8988T (cell line): ENCODE measurements around the gene CNTNAP2.
"Not testable (repeated sequence)": the region's sequence is repeated elsewhere in the genome, so short reads cannot be mapped to it uniquely, and the experiment has no call there.

Experiments
- DNase-seq: peaks from one replicate; pipeline ENCODE4 v3.0.0; 2011

The CNTNAP2 gene

GRCh38 chr7:148445260-148446044 is 2328.9 kb downstream of the CNTNAP2 start:
- DNase-seq: no peak

GRCh38 chr7:148447221-148447849 is 2330.7 kb downstream of the CNTNAP2 start:
- no peak for DNase-seq

GRCh38 chr7:148451526-148451925 is 2334.9 kb downstream of the CNTNAP2 start:
- DNase-seq: not testable (repeated sequence)

GRCh38 chr7:148456351-148456750 is 2339.8 kb downstream of the CNTNAP2 start:
- no peak for DNase-seq

GRCh38 chr7:148457310-148457921 is 2340.8 kb downstream of the CNTNAP2 start:
- DNase-seq: no peak

- DNase-seq: no peak
Observed at GRCh38 chr7:148458263-148458662, 2341.7 kb downstream of the CNTNAP2 start.

- no peak for DNase-seq
Observed at GRCh38 chr7:148461392-148462179, 2345.0 kb downstream of the CNTNAP2 start.

- DNase-seq: not testable (repeated sequence)
Observed at GRCh38 chr7:148462774-148463173, 2346.2 kb downstream of the CNTNAP2 start.

- no peak for DNase-seq
Observed at GRCh38 chr7:148463210-148463609, 2346.6 kb downstream of the CNTNAP2 start.

- DNase-seq: no peak
Observed at GRCh38 chr7:148464947-148465346, 2348.3 kb downstream of the CNTNAP2 start.

- DNase-seq: not testable (repeated sequence)
Observed at GRCh38 chr7:148465441-148465840, 2348.8 kb downstream of the CNTNAP2 start.

- no peak for DNase-seq
Observed at GRCh38 chr7:148466120-148466519, 2349.5 kb downstream of the CNTNAP2 start.

- DNase-seq: no peak
Observed at GRCh38 chr7:148468700-148469098, 2352.1 kb downstream of the CNTNAP2 start.
